ENCODE measurements around the gene CHST11.

DNA sequence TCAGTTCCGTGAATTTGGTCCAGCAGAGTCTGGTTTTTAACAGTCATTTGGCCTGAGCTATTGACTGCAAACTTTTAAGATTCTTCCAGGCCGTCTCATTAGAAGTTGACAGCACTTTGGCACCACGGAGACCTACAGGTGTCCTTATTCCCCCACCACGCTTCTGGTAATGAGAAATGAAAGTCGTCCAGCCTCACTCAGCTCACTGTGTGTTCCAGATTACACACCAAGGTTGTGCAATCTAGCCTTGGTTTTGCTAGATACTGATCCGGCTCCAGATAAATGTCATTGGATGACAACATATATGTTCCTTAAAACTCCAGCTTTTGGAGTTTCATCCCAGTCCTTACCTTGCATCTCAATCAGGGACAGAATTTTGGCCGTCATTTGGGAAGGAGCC is 210.4 kb downstream of the CHST11 start:
- TF ChIP-seq POLR2A (IDR thresholded peaks at IDR 0.05; ENCODE audit: low read length) (no peak), GATA1 (IDR thresholded peaks at IDR 0.05; ENCODE audit: low read depth, low read length) (no peak)
